PC-3 (cell line): Measurements from ENCODE around the gene THSD7A.

ENCODE experiments used
- CTCF ChIP-seq: fragments of 300-600 bp; sonication (generic); conservative IDR thresholded peaks from 2 replicates; pipeline ENCODE4 v1.5.1; 2017; ENCODE audit warnings: antibody characterized with exemption, low read depth, mild to moderate bottlenecking, low read length
- EZH2 ChIP-seq: fragments of 300-600 bp; sonication (generic); IDR thresholded peaks from one replicate; pipeline ENCODE4 v1.6.1; 2017; ENCODE audit warnings: antibody characterized with exemption, mild to moderate bottlenecking, low read length; ENCODE audit not compliant: unreplicated experiment

- no peak for TF ChIP-seq CTCF
- no peak for TF ChIP-seq EZH2
Observed at GRCh38 chr7:11841657-11842056, 9.7 kb upstream of the THSD7A start.
